HEK293 (cell line): Measurements from ENCODE around the gene DSCAML1.
A peak's percentile ranks its signal among the peaks of the same experiment; 100 is the strongest.

Source experiments
- CTCF ChIA-PET: fragments of 350-600 bp; formaldehyde crosslinking; extraction: SDS; loops from one replicate; lab custom pipeline; 2021; ENCODE audit warnings: antibody characterized with exemption; lab: Yijun Ruan, JAX
- POLR2A ChIA-PET: fragments of 300-600 bp; formaldehyde crosslinking; extraction: SDS; loops from one replicate; lab custom pipeline; 2020; ENCODE audit warnings: antibody characterized with exemption, inconsistent platforms; lab: Yijun Ruan, JAX
- H3K27ac ChIP-seq: fragments of 200-500 bp; sonication (Bioruptor generic); 2 replicates; pipeline ENCODE4 v1.5.1; 2014; ENCODE audit warnings: low read depth, low read length, control low read depth, inconsistent platforms; ENCODE audit errors: extremely low read depth
- H3K36me3 ChIP-seq, 2 experiments: fragments of 200-500 bp in 1 of 2; sonication (Bioruptor generic) in 1 of 2; 1 replicate in 1 of 2; 2 replicates in 1 of 2; pipeline ENCODE4 v1.5.1; 2014 to 2017; ENCODE audit warnings: inconsistent platforms in 2 of 2, low read length in 2 of 2; ENCODE audit not compliant: control insufficient read depth in 2 of 2, insufficient read depth in 1 of 2
- H3K4me1 ChIP-seq: fragments of 200-500 bp; sonication (Bioruptor generic); 2 replicates; pipeline ENCODE4 v1.5.1; 2014; ENCODE audit warnings: mild to moderate bottlenecking, low read length, inconsistent platforms; ENCODE audit not compliant: control insufficient read depth, insufficient read depth
- H3K4me3 ChIP-seq: 2 replicates; pipeline ENCODE4 v1.5.1; 2011; ENCODE audit warnings: low read depth, mild to moderate bottlenecking, control low read depth, low read length, moderate library complexity
- H3K9me3 ChIP-seq: fragments of 200-500 bp; sonication (Bioruptor generic); 2 replicates; pipeline ENCODE4 v1.5.1; 2014; ENCODE audit warnings: low read depth, low read length, inconsistent platforms; ENCODE audit not compliant: control insufficient read depth, insufficient read depth
- EGR2 ChIP-seq: fragments of 450-650 bp; formaldehyde crosslinking; IDR thresholded peaks from 2 replicates; pipeline ENCODE4 v1.5.1; 2016; ENCODE audit warnings: low read depth, missing biosample characterization, missing genetic modification characterization
- HOXA7 ChIP-seq: sonication (generic); formaldehyde crosslinking; IDR thresholded peaks from 2 replicates; pipeline ENCODE4 v1.8.1; 2022; ENCODE audit warnings: missing genetic modification reagents, borderline replicate concordance
- MEIS1 ChIP-seq: sonication (generic); formaldehyde crosslinking; IDR thresholded peaks from 2 replicates; pipeline ENCODE4 v1.8.1; 2022; ENCODE audit warnings: missing genetic modification reagents, mild to moderate bottlenecking, borderline replicate concordance
- MYNN ChIP-seq: fragments of 450-650 bp; formaldehyde crosslinking; IDR thresholded peaks from 2 replicates; pipeline ENCODE4 v1.5.1; 2016; ENCODE audit warnings: missing biosample characterization, missing genetic modification characterization, borderline replicate concordance
- ZBTB49 ChIP-seq: fragments of 450-650 bp; formaldehyde crosslinking; IDR thresholded peaks from 2 replicates; pipeline ENCODE4 v1.5.1; 2016; ENCODE audit warnings: missing biosample characterization, missing genetic modification characterization, low read depth
- ZNF112 ChIP-seq: fragments of 450-650 bp; formaldehyde crosslinking; IDR thresholded peaks from 2 replicates; pipeline ENCODE4 v1.5.0; 2017; ENCODE audit warnings: missing biosample characterization, missing genetic modification characterization
- ZNF138 ChIP-seq: fragments of 450-650 bp; formaldehyde crosslinking; IDR thresholded peaks from 2 replicates; pipeline ENCODE4 v1.5.1; 2016; ENCODE audit warnings: missing biosample characterization, missing genetic modification characterization, borderline replicate concordance
- ZNF146 ChIP-seq: fragments of 450-650 bp; formaldehyde crosslinking; IDR thresholded peaks from 2 replicates; pipeline ENCODE4 v1.5.1; 2016; ENCODE audit warnings: missing biosample characterization, missing genetic modification characterization
- ZNF148 ChIP-seq: fragments of 450-650 bp; formaldehyde crosslinking; IDR thresholded peaks from 2 replicates; pipeline ENCODE4 v1.5.0; 2017; ENCODE audit warnings: missing biosample characterization, missing genetic modification characterization, borderline replicate concordance
- ZNF155 ChIP-seq: fragments of 450-650 bp; formaldehyde crosslinking; IDR thresholded peaks from 2 replicates; pipeline ENCODE4 v1.5.1; 2016; ENCODE audit warnings: missing biosample characterization, missing genetic modification characterization
- ZNF202 ChIP-seq: fragments of 450-650 bp; formaldehyde crosslinking; IDR thresholded peaks from 2 replicates; pipeline ENCODE4 v1.5.1; 2016; ENCODE audit warnings: missing biosample characterization, missing genetic modification characterization, borderline replicate concordance
- ZNF221 ChIP-seq: fragments of 450-650 bp; formaldehyde crosslinking; IDR thresholded peaks from 2 replicates; pipeline ENCODE4 v1.5.1; 2017; ENCODE audit warnings: missing biosample characterization, missing genetic modification characterization, borderline replicate concordance
- ZNF366 ChIP-seq: fragments of 450-650 bp; formaldehyde crosslinking; conservative IDR thresholded peaks from 2 replicates; pipeline ENCODE4 v1.5.1; 2016; ENCODE audit warnings: missing biosample characterization, missing genetic modification characterization
- ZNF473 ChIP-seq: fragments of 450-650 bp; formaldehyde crosslinking; IDR thresholded peaks from 2 replicates; pipeline ENCODE4 v1.5.1; 2017; ENCODE audit warnings: missing biosample characterization, missing genetic modification characterization
- ZNF660 ChIP-seq: fragments of 450-650 bp; IDR thresholded peaks from 2 replicates; pipeline ENCODE4 v1.5.1; 2018; ENCODE audit warnings: missing biosample characterization, mild to moderate bottlenecking, missing genetic modification characterization
- TF ChIP-seq, protein P1 (sequence below): fragments of 450-650 bp; formaldehyde crosslinking; IDR thresholded peaks from 2 replicates; pipeline ENCODE4 v1.5.1; 2016; ENCODE audit warnings: missing biosample characterization, missing genetic modification characterization
- TF ChIP-seq, protein P2 (sequence below): fragments of 450-650 bp; formaldehyde crosslinking; IDR thresholded peaks from 2 replicates; pipeline ENCODE4 v1.5.1; 2017; ENCODE audit warnings: missing biosample characterization, missing genetic modification characterization
- TF ChIP-seq, protein P3 (sequence below): fragments of 450-650 bp; formaldehyde crosslinking; IDR thresholded peaks from 2 replicates; pipeline ENCODE4 v1.5.1; 2016; ENCODE audit warnings: missing biosample characterization, missing genetic modification characterization
- TF ChIP-seq, protein P4 (sequence below): fragments of 450-650 bp; IDR thresholded peaks from 2 replicates; pipeline ENCODE4 v1.5.1; 2018; ENCODE audit warnings: missing biosample characterization, mild to moderate bottlenecking, missing genetic modification characterization

DSCAML1 gene

GRCh38 chr11:117565709-117566108 lies 231.3 kb downstream of the DSCAML1 start (continued):
- TF ChIP-seq ZNF473 (tag by site-specific recombination), result no peak
- TF ChIP-seq HOXA7 (CRISPR knock-in tag), result no peak

DNA sequence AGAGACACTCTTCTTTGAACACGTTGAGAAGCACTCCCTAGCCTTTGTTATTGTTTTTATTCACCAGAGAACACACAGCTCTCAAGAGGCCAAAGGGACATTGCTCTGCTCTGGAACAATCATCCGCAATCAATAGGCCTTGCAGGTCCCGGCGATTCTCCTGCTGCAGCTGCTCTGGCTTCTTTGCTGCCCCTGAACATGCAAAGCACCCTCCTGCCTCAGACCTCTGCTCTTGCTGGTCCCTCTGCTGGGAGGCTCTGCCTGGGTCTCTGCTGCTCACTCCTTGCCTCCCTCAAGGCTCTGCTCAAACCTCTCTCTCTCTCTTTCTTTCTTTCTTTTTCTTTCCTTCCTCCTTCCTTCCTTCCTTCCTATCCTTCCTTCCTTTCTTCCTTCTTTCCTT lies 232.7 kb downstream of the DSCAML1 start:
- H3K9me3 ChIP-seq, result no peaks in the 10 kb centered on the region
- no peak for TF ChIP-seq ZBTB49 (tag by site-specific recombination)
- no peak for TF ChIP-seq ZNF660
- TF ChIP-seq ZNF366 (tag by site-specific recombination), result peak; percentile 72
- no peak for TF ChIP-seq ZNF148
- no peak for TF ChIP-seq ZNF138
- TF ChIP-seq, protein P1, sequence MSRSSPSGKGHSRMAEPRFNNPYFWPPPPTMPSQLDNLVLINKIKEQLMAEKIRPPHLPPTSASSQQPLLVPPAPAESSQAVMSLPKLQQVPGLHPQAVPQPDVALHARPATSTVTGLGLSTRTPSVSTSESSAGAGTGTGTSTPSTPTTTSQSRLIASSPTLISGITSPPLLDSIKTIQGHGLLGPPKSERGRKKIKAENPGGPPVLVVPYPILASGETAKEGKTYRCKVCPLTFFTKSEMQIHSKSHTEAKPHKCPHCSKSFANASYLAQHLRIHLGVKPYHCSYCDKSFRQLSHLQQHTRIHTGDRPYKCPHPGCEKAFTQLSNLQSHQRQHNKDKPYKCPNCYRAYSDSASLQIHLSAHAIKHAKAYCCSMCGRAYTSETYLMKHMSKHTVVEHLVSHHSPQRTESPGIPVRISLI (tag by site-specific recombination), result no peak
- TF ChIP-seq, protein P2, sequence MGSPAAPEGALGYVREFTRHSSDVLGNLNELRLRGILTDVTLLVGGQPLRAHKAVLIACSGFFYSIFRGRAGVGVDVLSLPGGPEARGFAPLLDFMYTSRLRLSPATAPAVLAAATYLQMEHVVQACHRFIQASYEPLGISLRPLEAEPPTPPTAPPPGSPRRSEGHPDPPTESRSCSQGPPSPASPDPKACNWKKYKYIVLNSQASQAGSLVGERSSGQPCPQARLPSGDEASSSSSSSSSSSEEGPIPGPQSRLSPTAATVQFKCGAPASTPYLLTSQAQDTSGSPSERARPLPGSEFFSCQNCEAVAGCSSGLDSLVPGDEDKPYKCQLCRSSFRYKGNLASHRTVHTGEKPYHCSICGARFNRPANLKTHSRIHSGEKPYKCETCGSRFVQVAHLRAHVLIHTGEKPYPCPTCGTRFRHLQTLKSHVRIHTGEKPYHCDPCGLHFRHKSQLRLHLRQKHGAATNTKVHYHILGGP (tag by site-specific recombination), result no peak
- TF ChIP-seq ZNF146 (tag by site-specific recombination), result no peak
- no peak overlapping the region for H3K27ac ChIP-seq
- H3K4me3 ChIP-seq, result no peak overlapping the region
- no peaks in the 10 kb centered on the region for H3K4me1 ChIP-seq
- POLR2A ChIA-PET, result no interaction called here
- H3K36me3 ChIP-seq, result no peaks in the 10 kb centered on the region
- CTCF ChIA-PET, result no interaction called here

DNA sequence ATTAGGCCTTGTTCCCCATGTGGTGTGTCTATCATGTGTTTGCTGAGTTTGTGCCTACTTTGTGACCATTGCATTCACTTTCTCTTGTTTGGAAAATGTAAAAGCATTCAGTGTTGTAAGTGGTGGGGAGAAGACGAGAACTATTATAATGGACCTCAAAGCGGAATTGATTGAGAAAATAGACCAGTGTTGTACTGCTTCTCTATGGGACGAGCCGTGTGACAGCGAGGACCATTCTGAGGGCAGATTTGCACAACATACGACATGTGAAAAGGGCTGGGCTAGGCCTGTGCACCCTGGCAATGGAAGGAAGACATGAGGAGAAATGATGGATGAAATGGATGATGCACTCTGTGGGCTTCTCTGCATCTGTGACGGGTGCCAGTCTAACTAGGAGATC lies 233.5 kb downstream of the DSCAML1 start:
- Histone ChIP-seq H3K27ac (no peak overlapping the region), H3K4me3 (no peak overlapping the region), H3K4me1 (no peaks in the 10 kb centered on the region), H3K9me3 (no peaks in the 10 kb centered on the region), H3K36me3 (no peaks in the 10 kb centered on the region)
- POLR2A ChIA-PET, result no interaction called here
- CTCF ChIA-PET, result no interaction called here
- TF ChIP-seq ZNF112 (tag by site-specific recombination), result no peak
- TF ChIP-seq MEIS1 (CRISPR knock-in tag), result no peak
- no peak for TF ChIP-seq ZNF660
- TF ChIP-seq, protein P3, sequence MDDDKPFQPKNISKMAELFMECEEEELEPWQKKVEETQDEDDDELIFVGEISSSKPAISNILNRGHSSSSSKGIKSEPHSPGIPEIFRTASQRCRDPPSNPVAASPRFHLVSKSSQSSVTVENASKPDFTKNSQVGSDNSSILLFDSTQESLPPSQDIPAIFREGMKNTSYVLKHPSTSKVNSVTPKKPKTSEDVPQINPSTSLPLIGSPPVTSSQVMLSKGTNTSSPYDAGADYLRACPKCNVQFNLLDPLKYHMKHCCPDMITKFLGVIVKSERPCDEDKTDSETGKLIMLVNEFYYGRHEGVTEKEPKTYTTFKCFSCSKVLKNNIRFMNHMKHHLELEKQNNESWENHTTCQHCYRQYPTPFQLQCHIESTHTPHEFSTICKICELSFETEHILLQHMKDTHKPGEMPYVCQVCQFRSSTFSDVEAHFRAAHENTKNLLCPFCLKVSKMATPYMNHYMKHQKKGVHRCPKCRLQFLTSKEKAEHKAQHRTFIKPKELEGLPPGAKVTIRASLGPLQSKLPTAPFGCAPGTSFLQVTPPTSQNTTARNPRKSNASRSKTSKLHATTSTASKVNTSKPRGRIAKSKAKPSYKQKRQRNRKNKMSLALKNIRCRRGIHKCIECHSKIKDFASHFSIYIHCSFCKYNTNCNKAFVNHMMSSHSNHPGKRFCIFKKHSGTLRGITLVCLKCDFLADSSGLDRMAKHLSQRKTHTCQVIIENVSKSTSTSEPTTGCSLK (tag by site-specific recombination), result no peak
- no peak for TF ChIP-seq ZNF155 (tag by site-specific recombination)
- no peak for TF ChIP-seq ZNF202 (tag by site-specific recombination)
- TF ChIP-seq MYNN (tag by site-specific recombination), result no peak
- TF ChIP-seq, protein P4, sequence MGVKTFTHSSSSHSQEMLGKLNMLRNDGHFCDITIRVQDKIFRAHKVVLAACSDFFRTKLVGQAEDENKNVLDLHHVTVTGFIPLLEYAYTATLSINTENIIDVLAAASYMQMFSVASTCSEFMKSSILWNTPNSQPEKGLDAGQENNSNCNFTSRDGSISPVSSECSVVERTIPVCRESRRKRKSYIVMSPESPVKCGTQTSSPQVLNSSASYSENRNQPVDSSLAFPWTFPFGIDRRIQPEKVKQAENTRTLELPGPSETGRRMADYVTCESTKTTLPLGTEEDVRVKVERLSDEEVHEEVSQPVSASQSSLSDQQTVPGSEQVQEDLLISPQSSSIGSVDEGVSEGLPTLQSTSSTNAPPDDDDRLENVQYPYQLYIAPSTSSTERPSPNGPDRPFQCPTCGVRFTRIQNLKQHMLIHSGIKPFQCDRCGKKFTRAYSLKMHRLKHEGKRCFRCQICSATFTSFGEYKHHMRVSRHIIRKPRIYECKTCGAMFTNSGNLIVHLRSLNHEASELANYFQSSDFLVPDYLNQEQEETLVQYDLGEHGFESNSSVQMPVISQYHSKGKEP (tag by site-specific recombination), result no peak
- TF ChIP-seq EGR2 (tag by site-specific recombination), result no peak
- no peak for TF ChIP-seq ZNF221 (tag by site-specific recombination)
